SJSA1 (cell line): ENCODE measurements around the gene ESF1. TPM values are rescaled to one million over a fixed set of nuclear protein-coding genes. Genes with fewer than 3 reads are reported as not detected.
"Not testable (repeated sequence)": the region's sequence is repeated elsewhere in the genome, so short reads cannot be mapped to it uniquely, and the experiment has no call there.

Source experiments
- DNase-seq, 2 experiments: peaks; one replicate each; pipeline ENCODE4 v3.0.0-alpha.2; 2015 to 2020; ENCODE audit warnings: low spot score in 2 of 2, low read depth in 1 of 2
- H3K27ac ChIP-seq: fragments of 250-450 bp; sonication (Bioruptor Pico); 2 replicates; pipeline ENCODE4 v1.5.1; 2020; ENCODE audit warnings: mild to moderate bottlenecking, moderate library complexity
- H3K27me3 ChIP-seq: fragments of 250-450 bp; sonication (Bioruptor Pico); replicated peaks from 2 replicates; pipeline ENCODE4 v1.5.1; 2020; ENCODE audit warnings: mild to moderate bottlenecking, moderate library complexity
- H3K36me3 ChIP-seq: fragments of 250-450 bp; sonication (Bioruptor Pico); 2 replicates; pipeline ENCODE4 v1.5.1; 2020; ENCODE audit warnings: mild to moderate bottlenecking
- H3K4me1 ChIP-seq: fragments of 250-450 bp; sonication (Bioruptor Pico); replicated peaks from 2 replicates; pipeline ENCODE4 v1.6.1; 2021; ENCODE audit warnings: mild to moderate bottlenecking
- H3K4me3 ChIP-seq: fragments of 250-450 bp; sonication (Bioruptor Pico); 2 replicates; pipeline ENCODE4 v1.5.1; 2020; ENCODE audit warnings: mild to moderate bottlenecking
- H3K9me3 ChIP-seq: fragments of 250-450 bp; sonication (Bioruptor Pico); replicated peaks from 2 replicates; pipeline ENCODE4 v1.5.1; 2020; ENCODE audit warnings: mild to moderate bottlenecking
- total RNA-seq: library from RNA; depleted of rRNA; stranded (reverse); fragments of >200 nt; shearing (Covaris generic); gene quantifications from 2 replicates; pipeline ENCODE4 v1.2.3, GENCODE V29; 2014

ESF1 gene
- total RNA-seq, 1 experiment from 2014 or later, result 20.5 TPM

GRCh38 chr20:13741879-13742278, 42.8 kb downstream of the ESF1 start:
- H3K36me3 ChIP-seq, result peaks cover 31% of the 10 kb centered on the region
- H3K27me3 ChIP-seq, result no peaks in the 10 kb centered on the region
- no peak for DNase-seq
- no peak overlapping the region for H3K4me3 ChIP-seq
- H3K9me3 ChIP-seq, result peaks cover 7% of the 10 kb centered on the region; the same call in 1 of the 2 replicates
- H3K4me1 ChIP-seq, result peaks cover 46% of the 10 kb centered on the region
- no peak overlapping the region for H3K27ac ChIP-seq

DNA sequence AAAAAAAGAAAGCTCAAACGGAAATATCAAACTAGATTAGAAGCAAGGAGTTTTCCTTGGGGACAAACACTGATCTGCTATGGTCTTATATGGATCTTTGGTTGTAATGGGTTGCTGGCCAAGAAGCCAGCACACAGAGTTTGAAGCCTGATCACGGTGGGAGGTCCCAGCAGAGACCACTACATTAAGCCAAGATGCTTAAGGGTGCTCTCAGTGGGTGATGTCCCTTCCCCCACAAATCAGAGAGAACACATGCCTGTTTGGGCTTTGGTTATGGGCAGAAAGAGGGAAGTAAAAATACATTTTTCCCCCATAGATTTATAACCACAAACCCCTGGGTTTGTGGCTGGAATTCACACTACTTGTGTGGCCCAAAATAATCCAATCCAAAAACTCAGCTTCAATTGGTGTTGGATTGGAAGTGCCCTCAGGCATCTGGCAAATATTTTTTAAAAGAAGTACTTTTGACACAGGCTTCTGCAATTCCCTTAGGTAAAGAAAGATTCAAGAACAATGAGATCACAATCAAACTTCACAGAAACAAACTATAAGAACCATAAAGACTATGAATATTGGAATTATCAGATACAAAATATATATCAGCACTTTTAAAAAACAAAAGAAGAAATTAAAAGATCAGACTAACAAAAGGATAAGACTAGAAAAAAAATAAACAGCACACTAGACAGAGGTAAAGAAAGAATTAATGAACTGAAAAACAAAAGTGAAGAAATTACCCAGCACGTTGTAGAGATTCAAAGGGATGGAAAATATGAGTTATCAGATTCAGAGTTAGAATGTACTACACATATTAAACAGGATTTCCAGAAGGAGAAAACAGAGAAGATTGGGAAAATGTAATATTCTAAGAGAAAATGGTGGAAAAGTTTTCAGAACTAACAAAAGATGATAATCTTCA, 44.7 kb downstream of the ESF1 start:
- Histone ChIP-seq H3K9me3 (peaks cover 7% of the 10 kb centered on the region; the same call in 1 of the 2 replicates), H3K27me3 (no peaks in the 10 kb centered on the region), H3K4me1 (peaks cover 43% of the 10 kb centered on the region), H3K36me3 (peaks cover 29% of the 10 kb centered on the region), H3K27ac (peak overlapping the region; percentile 73), H3K4me3 (no peak overlapping the region)
- peak; percentile 75 to 90 for DNase-seq

GRCh38 chr20:13738187-13738586, 46.5 kb downstream of the ESF1 start:
- peaks cover 30% of the 10 kb centered on the region for H3K36me3 ChIP-seq
- H3K4me1 ChIP-seq, result peaks cover 36% of the 10 kb centered on the region
- not testable (repeated sequence) for H3K27ac ChIP-seq, H3K4me3 ChIP-seq, H3K27me3 ChIP-seq, DNase-seq, H3K9me3 ChIP-seq

- H3K9me3 ChIP-seq, result peaks cover 7% of the 10 kb centered on the region; the same call in 1 of the 2 replicates
- H3K27me3 ChIP-seq, result no peaks in the 10 kb centered on the region
- H3K27ac ChIP-seq, result no peak overlapping the region
- peaks cover 36% of the 10 kb centered on the region for H3K4me1 ChIP-seq
- DNase-seq, result peak in 1 of 2 experiments; percentile 23
- peaks cover 28% of the 10 kb centered on the region for H3K36me3 ChIP-seq
- H3K4me3 ChIP-seq, result no peak overlapping the region
Measured at GRCh38 chr20:13736436-13737191, 48.1 kb downstream of the ESF1 start.

- Histone ChIP-seq H3K9me3 (peaks cover 3% of the 10 kb centered on the region; the same call in 1 of the 2 replicates), H3K4me1 (peaks cover 33% of the 10 kb centered on the region), H3K27me3 (no peaks in the 10 kb centered on the region), H3K36me3 (peaks cover 25% of the 10 kb centered on the region), H3K27ac (no peak overlapping the region), H3K4me3 (no peak overlapping the region)
- DNase-seq, result no peak
Measured at GRCh38 chr20:13735826-13736225, 48.9 kb downstream of the ESF1 start.

GRCh38 chr20:13723011-13723410, 61.7 kb downstream of the ESF1 start:
- Histone ChIP-seq H3K27me3 (no peaks in the 10 kb centered on the region), H3K9me3 (no peaks in the 10 kb centered on the region), H3K36me3 (peaks cover 40% of the 10 kb centered on the region), H3K27ac (no peak overlapping the region), H3K4me3 (no peak overlapping the region), H3K4me1 (no peaks in the 10 kb centered on the region)
- DNase-seq, result no peak

- Histone ChIP-seq H3K4me1 (no peaks in the 10 kb centered on the region), H3K4me3 (no peak overlapping the region), H3K36me3 (peaks cover 33% of the 10 kb centered on the region), H3K9me3 (no peaks in the 10 kb centered on the region), H3K27ac (no peak overlapping the region), H3K27me3 (no peaks in the 10 kb centered on the region)
- no peak for DNase-seq
Measured at GRCh38 chr20:13718171-13718570, 66.5 kb downstream of the ESF1 start.

GRCh38 chr20:13717631-13718044, 67.1 kb downstream of the ESF1 start:
- Histone ChIP-seq H3K36me3 (peaks cover 33% of the 10 kb centered on the region), H3K4me1 (no peaks in the 10 kb centered on the region), H3K4me3 (no peak overlapping the region), H3K9me3 (no peaks in the 10 kb centered on the region), H3K27ac (no peak overlapping the region), H3K27me3 (no peaks in the 10 kb centered on the region)
- no peak for DNase-seq

- peaks cover 33% of the 10 kb centered on the region for H3K36me3 ChIP-seq
Measured at GRCh38 chr20:13715171-13715570, 69.5 kb downstream of the ESF1 start.

GRCh38 chr20:13708234-13708633, 76.5 kb downstream of the ESF1 start:
- H3K4me1 ChIP-seq, result no peaks in the 10 kb centered on the region
- no peaks in the 10 kb centered on the region for H3K36me3 ChIP-seq
- H3K27ac ChIP-seq, result no peak overlapping the region
- no peaks in the 10 kb centered on the region for H3K9me3 ChIP-seq
- DNase-seq, result no peak
- H3K27me3 ChIP-seq, result no peaks in the 10 kb centered on the region
- no peak overlapping the region for H3K4me3 ChIP-seq

More at GRCh38 chr20:13715171-13715570, 69.5 kb downstream of the ESF1 start:
- DNase-seq, result no peak
- H3K27ac ChIP-seq, result no peak overlapping the region
- no peak overlapping the region for H3K4me3 ChIP-seq
- no peaks in the 10 kb centered on the region for H3K27me3 ChIP-seq
- H3K9me3 ChIP-seq, result no peaks in the 10 kb centered on the region
- H3K4me1 ChIP-seq, result no peaks in the 10 kb centered on the region

- H3K9me3 ChIP-seq, result no peaks in the 10 kb centered on the region
- DNase-seq, result no peak
- H3K27me3 ChIP-seq, result no peaks in the 10 kb centered on the region
- H3K4me1 ChIP-seq, result no peaks in the 10 kb centered on the region
- H3K27ac ChIP-seq, result no peak overlapping the region
- H3K4me3 ChIP-seq, result no peak overlapping the region
- no peaks in the 10 kb centered on the region for H3K36me3 ChIP-seq
Measured at GRCh38 chr20:13703265-13703664, 81.5 kb downstream of the ESF1 start.

- Histone ChIP-seq H3K4me1 (no peaks in the 10 kb centered on the region), H3K36me3 (no peaks in the 10 kb centered on the region), H3K27ac (no peak overlapping the region), H3K4me3 (no peak overlapping the region), H3K27me3 (no peaks in the 10 kb centered on the region), H3K9me3 (no peaks in the 10 kb centered on the region)
- DNase-seq, result no peak
Measured at GRCh38 chr20:13701486-13701885, 83.2 kb downstream of the ESF1 start.

DNA sequence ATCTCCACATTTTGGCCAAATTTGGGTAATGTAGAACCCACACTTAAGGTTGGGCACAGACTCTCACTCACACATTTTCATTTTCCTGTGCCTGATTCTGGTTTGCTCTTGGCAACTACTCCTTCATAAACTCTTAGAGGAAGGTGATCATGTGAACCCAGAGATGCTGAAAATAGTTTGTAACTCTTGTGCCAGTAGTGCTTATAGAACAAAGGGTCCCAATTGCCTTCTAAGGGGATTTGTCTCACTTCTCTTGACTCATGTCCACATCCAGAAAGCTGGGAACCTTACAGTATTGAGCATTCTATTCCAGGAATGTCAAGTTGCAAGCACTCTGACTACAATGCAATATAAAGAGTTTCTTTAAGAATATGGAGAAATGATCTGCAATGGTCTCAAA, 84.0 kb downstream of the ESF1 start:
- Histone ChIP-seq H3K27me3 (no peaks in the 10 kb centered on the region), H3K27ac (no peak overlapping the region), H3K4me1 (no peaks in the 10 kb centered on the region), H3K36me3 (no peaks in the 10 kb centered on the region), H3K9me3 (no peaks in the 10 kb centered on the region), H3K4me3 (no peak overlapping the region)
- no peak for DNase-seq
